MCF 10A (cell line): ENCODE data around the gene CHST5. TPM values are rescaled to one million over a fixed set of nuclear protein-coding genes. Genes with fewer than 3 reads are reported as not detected.

Source experiments
- BruUV-seq: library from RNA; stranded (reverse); fragments of 400-500 nt; replicated peaks from 2 replicates; lab custom pipeline; 2021; lab: Mats Ljungman, UMichigan
- CTCF ChIA-PET: fragments of 300-600 bp; sonication (Branson Sonifier 250); formaldehyde crosslinking; extraction: SDS; loops from one replicate; lab custom pipeline; 2021; ENCODE audit warnings: antibody characterized with exemption, inconsistent platforms; lab: Yijun Ruan, JAX
- POLR2A ChIA-PET: fragments of 300-600, 350-650 bp; sonication (Branson Sonifier 250); formaldehyde crosslinking; extraction: SDS; loops from one replicate; lab custom pipeline; 2020; ENCODE audit warnings: antibody characterized with exemption, inconsistent platforms; lab: Yijun Ruan, JAX
- DNase-seq: peaks from one replicate; pipeline ENCODE4 v3.0.0-alpha.2; 2018; ENCODE audit not compliant: unreplicated experiment
- H3K27ac Mint-ChIP-seq: one replicate; pipeline ENCODE4 v1.8.0; 2022; ENCODE audit warnings: mild to moderate bottlenecking, low read depth, mixed read lengths; ENCODE audit not compliant: unreplicated experiment
- H3K27me3 Mint-ChIP-seq: one replicate; pipeline ENCODE4 v1.8.0; 2022; ENCODE audit warnings: mixed read lengths; ENCODE audit not compliant: insufficient read depth, unreplicated experiment
- H3K36me3 Mint-ChIP-seq: one replicate; pipeline ENCODE4 v1.8.0; 2022; ENCODE audit warnings: mild to moderate bottlenecking, moderate library complexity, mixed read lengths; ENCODE audit not compliant: insufficient read depth, unreplicated experiment
- H3K4me1 Mint-ChIP-seq: one replicate; pipeline ENCODE4 v1.8.0; 2022; ENCODE audit warnings: mixed read lengths; ENCODE audit not compliant: insufficient read depth, unreplicated experiment
- H3K4me3 Mint-ChIP-seq: one replicate; pipeline ENCODE4 v1.8.0; 2022; ENCODE audit warnings: mild to moderate bottlenecking, moderate library complexity, mixed read lengths; ENCODE audit not compliant: unreplicated experiment
- H3K9me3 Mint-ChIP-seq: one replicate; pipeline ENCODE4 v1.8.0; 2022; ENCODE audit warnings: mixed read lengths; ENCODE audit not compliant: unreplicated experiment
- intact Hi-C: fragments of 100-400 bp; cut with micrococcal nuclease; formaldehyde crosslinking; loops from 2 replicates; pipeline ENCODE4 v1.14.1; 2022
- total RNA-seq: library from RNA; stranded (reverse); gene quantifications from 2 replicates; pipeline ENCODE4 v1.2.3, GENCODE V29; 2022
- TF ChIP-seq, protein P1 (sequence below): fragments of 200-600 bp; IDR thresholded peaks from one replicate; pipeline ENCODE4 v1.8.0; 2022; ENCODE audit warnings: antibody characterized with exemption, mild to moderate bottlenecking; ENCODE audit not compliant: unreplicated experiment

The CHST5 gene
- total RNA-seq, 1 experiment from 2014 or later = not detected

- BruUV-seq = no TSS peak
- Mint-ChIP-seq H3K27ac (no peak overlapping the region), H3K9me3 (no peaks in the 10 kb centered on the region), H3K27me3 (no peaks in the 10 kb centered on the region), H3K36me3 (peaks cover 5% of the 10 kb centered on the region), H3K4me1 (peaks cover 11% of the 10 kb centered on the region), H3K4me3 (no peak overlapping the region)
- POLR2A ChIA-PET = interaction anchor here (0.7 to 1.1 kb wide), 7 partner anchors 8 to 34 kb away, joined by 3 to 5 read pairs (median 3); no protein-coding TSS in a partner anchor
- intact Hi-C loops = no loop called here
- TF ChIP-seq, protein P1, sequence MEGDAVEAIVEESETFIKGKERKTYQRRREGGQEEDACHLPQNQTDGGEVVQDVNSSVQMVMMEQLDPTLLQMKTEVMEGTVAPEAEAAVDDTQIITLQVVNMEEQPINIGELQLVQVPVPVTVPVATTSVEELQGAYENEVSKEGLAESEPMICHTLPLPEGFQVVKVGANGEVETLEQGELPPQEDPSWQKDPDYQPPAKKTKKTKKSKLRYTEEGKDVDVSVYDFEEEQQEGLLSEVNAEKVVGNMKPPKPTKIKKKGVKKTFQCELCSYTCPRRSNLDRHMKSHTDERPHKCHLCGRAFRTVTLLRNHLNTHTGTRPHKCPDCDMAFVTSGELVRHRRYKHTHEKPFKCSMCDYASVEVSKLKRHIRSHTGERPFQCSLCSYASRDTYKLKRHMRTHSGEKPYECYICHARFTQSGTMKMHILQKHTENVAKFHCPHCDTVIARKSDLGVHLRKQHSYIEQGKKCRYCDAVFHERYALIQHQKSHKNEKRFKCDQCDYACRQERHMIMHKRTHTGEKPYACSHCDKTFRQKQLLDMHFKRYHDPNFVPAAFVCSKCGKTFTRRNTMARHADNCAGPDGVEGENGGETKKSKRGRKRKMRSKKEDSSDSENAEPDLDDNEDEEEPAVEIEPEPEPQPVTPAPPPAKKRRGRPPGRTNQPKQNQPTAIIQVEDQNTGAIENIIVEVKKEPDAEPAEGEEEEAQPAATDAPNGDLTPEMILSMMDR = no peak
- CTCF ChIA-PET = interaction anchor here (0.9 to 2.6 kb wide), 7 partner anchors 10 to 53 kb away, joined by 3 to 20 read pairs (median 7); no protein-coding TSS in a partner anchor
- DNase-seq = no peak
Observed at GRCh38 chr16:75497558-75497957, 38.4 kb downstream of the CHST5 start.

- Mint-ChIP-seq H3K4me1 (no peaks in the 10 kb centered on the region), H3K27me3 (no peaks in the 10 kb centered on the region), H3K36me3 (peaks cover 5% of the 10 kb centered on the region), H3K27ac (no peak within 1 kb of the TSS), H3K4me3 (no peak within 1 kb of the TSS), H3K9me3 (no peaks in the 10 kb centered on the region)
- TF ChIP-seq, protein P1 = no peak
- no TSS peak for BruUV-seq
- POLR2A ChIA-PET = interaction anchor here (1.1 kb wide), 1 partner anchor 11 kb away, joined by 3 read pairs; no protein-coding TSS in a partner anchor
- no peak for DNase-seq
- CTCF ChIA-PET = interaction anchor here (0.5 to 2.1 kb wide), 4 partner anchors 22 to 699 kb away, joined by 3 to 8 read pairs (median 4); no protein-coding TSS in a partner anchor
- intact Hi-C loops = no loop called here
Observed at GRCh38 chr16:75495076-75495674, 40.7 kb downstream of the CHST5 start, which contains the start of gene CHST6. Gene CHST6, minus strand, starts transcription at chr16:75495441. Its CDS starts 15,613 bp downstream, at chr16:75479828.

DNA sequence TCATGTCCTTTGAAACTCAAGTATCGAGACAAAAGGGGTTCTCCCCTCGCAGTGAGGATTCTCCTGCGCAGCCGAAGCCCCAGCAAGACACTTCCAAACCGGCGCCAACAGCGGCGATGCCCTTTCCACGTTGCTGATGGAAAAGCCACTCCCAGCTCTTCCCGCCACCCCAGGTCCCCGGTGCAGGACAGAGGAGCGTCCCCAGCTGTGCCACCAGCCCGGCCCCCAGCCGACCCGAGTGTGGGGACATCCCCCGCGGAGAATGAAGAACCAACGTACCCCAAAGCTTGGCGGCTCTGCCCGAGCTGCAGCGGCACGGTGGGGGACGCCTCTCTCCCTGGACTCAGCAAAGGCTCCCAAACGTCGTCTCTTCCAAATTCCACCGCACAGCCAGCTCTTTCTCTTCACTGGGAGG lies 41.2 kb downstream of the CHST5 start:
- intact Hi-C loops = no loop called here
- Mint-ChIP-seq H3K4me3 (no peak overlapping the region), H3K27ac (no peak overlapping the region), H3K27me3 (no peaks in the 10 kb centered on the region), H3K4me1 (no peaks in the 10 kb centered on the region), H3K9me3 (no peaks in the 10 kb centered on the region), H3K36me3 (peaks cover 5% of the 10 kb centered on the region)
- ChIA-PET POLR2A (interaction anchor here (1.1 kb wide), 1 partner anchor 11 kb away, joined by 3 read pairs; no protein-coding TSS in a partner anchor), CTCF (interaction anchor here (0.5 to 2.1 kb wide), 5 partner anchors 22 to 700 kb away, joined by 3 to 8 read pairs (median 3); no protein-coding TSS in a partner anchor)
- no TSS peak for BruUV-seq
- no peak for DNase-seq
- TF ChIP-seq, protein P1 = no peak

- ChIA-PET POLR2A (no interaction called here), CTCF (interaction anchor here (0.5 to 2.1 kb wide), 6 partner anchors 22 to 294 kb away, joined by 3 to 8 read pairs (median 4); no protein-coding TSS in a partner anchor)
Observed at GRCh38 chr16:75494184-75494583, 41.7 kb downstream of the CHST5 start.

More at GRCh38 chr16:75494184-75494583, 41.7 kb downstream of the CHST5 start:
- intact Hi-C loops = no loop called here
- no TSS peak for BruUV-seq
- H3K4me3 Mint-ChIP-seq = no peak overlapping the region
- H3K9me3 Mint-ChIP-seq = no peaks in the 10 kb centered on the region
- no peaks in the 10 kb centered on the region for H3K4me1 Mint-ChIP-seq
- H3K27me3 Mint-ChIP-seq = no peaks in the 10 kb centered on the region
- peaks cover 5% of the 10 kb centered on the region for H3K36me3 Mint-ChIP-seq
- TF ChIP-seq, protein P1 = no peak
- DNase-seq = no peak
- H3K27ac Mint-ChIP-seq = no peak overlapping the region
